Upper lobe of right lung (tissue), 1 donor: ENCODE data around the gene TMEM126B. TPM values are rescaled to one million over a fixed set of nuclear protein-coding genes. Genes with fewer than 3 reads are reported as not detected.

Experiments
- ATAC-seq: fragments of 200-7000 bp; cut with Tn5 transposase; one replicate; pipeline ENCODE4 v1.9.1; 2020; ENCODE audit warnings: mild to moderate bottlenecking, moderate library complexity
- DNase-seq: peaks from one replicate; pipeline ENCODE4 v3.0.0-alpha.2; 2020
- H3K27ac ChIP-seq: fragments of 200-600 bp; one replicate; pipeline ENCODE4 v1.8.0; 2022
- H3K27me3 ChIP-seq: fragments of 200-600 bp; one replicate; pipeline ENCODE4 v1.8.0; 2022; ENCODE audit warnings: mild to moderate bottlenecking
- H3K36me3 ChIP-seq: fragments of 200-600 bp; one replicate; pipeline ENCODE4 v1.8.0; 2022
- H3K4me1 ChIP-seq: fragments of 200-600 bp; one replicate; pipeline ENCODE4 v1.8.0; 2022
- H3K4me3 ChIP-seq: fragments of 200-600 bp; one replicate; pipeline ENCODE4 v1.8.0; 2022; ENCODE audit warnings: mild to moderate bottlenecking
- H3K9me3 ChIP-seq: fragments of 200-600 bp; one replicate; pipeline ENCODE4 v1.8.0; 2022
- CTCF ChIP-seq: fragments of 200-600 bp; IDR thresholded peaks from one replicate; pipeline ENCODE4 v1.8.0; 2022; ENCODE audit warnings: antibody characterized with exemption
- intact Hi-C: fragments of 100-400 bp; cut with DNase I; formaldehyde crosslinking; loops from one replicate; pipeline ENCODE4 v1.11.0; 2022
- total RNA-seq: library from RNA; stranded (reverse); fragmentation: NEBNext Ultra II Directional; extraction: Animal tissue kit (Norgen Biotek cat#: 25700); gene quantifications from one replicate; pipeline ENCODE4 v1.2.1, GENCODE V29; 2021
- donor health status: DM: no; HTN: yes; CAD: no; lungs with severe emphysema.

The TMEM126B gene
- total RNA-seq, 1 donor from 2014 or later = 45.2 TPM

- peaks cover 45% of the 10 kb centered on the region for H3K36me3 ChIP-seq
- intact Hi-C loops = no loop called here
- no peak for TF ChIP-seq CTCF
- no peaks in the 10 kb centered on the region for H3K27me3 ChIP-seq
- H3K4me1 ChIP-seq = peaks cover 40% of the 10 kb centered on the region
- H3K9me3 ChIP-seq = no peaks in the 10 kb centered on the region
- ATAC-seq (no peak), DNase-seq (no peak)
- peak overlapping the region; percentile 94 for H3K4me3 ChIP-seq
- H3K27ac ChIP-seq = peak overlapping the region; percentile 98
These were observed 34.8 kb downstream of the TMEM126B start for GRCh38 chr11:85663080-85663752.

- Histone ChIP-seq H3K4me1 (peaks cover 37% of the 10 kb centered on the region), H3K9me3 (no peaks in the 10 kb centered on the region), H3K27me3 (no peaks in the 10 kb centered on the region), H3K27ac (peak overlapping the region; percentile 98), H3K4me3 (peak overlapping the region; percentile 94), H3K36me3 (peaks cover 37% of the 10 kb centered on the region)
- peak; percentile 60 for TF ChIP-seq CTCF
- ATAC-seq = peak; percentile 87
- intact Hi-C loops = no loop called here
- peak; percentile 92 for DNase-seq
These were observed 35.6 kb downstream of the TMEM126B start for GRCh38 chr11:85663753-85664614.

GRCh38 chr11:85664615-85665481 is 36.5 kb downstream of the TMEM126B start, which contains the start of gene CREBZF:
TSS of gene CREBZF (minus strand) at chr11:85665129. CDS start at chr11:85664875, 254 bp downstream.
- intact Hi-C loops = no loop called here
- no peaks in the 10 kb centered on the region for H3K27me3 ChIP-seq
- no peak for TF ChIP-seq CTCF
- DNase-seq (peak; percentile 96), ATAC-seq (peak; percentile 96)
- peaks cover 29% of the 10 kb centered on the region for H3K36me3 ChIP-seq
- peak within 1 kb of the TSS; percentile 98 for H3K27ac ChIP-seq
- H3K9me3 ChIP-seq = no peaks in the 10 kb centered on the region
- H3K4me3 ChIP-seq = peak within 1 kb of the TSS; percentile 94
- peaks cover 29% of the 10 kb centered on the region for H3K4me1 ChIP-seq

GRCh38 chr11:85665733-85666132 is 37.3 kb downstream of the TMEM126B start:
- no peak overlapping the region for H3K27ac ChIP-seq
- TF ChIP-seq CTCF = no peak
- intact Hi-C loops = no loop called here
- ATAC-seq (no peak), DNase-seq (no peak)
- H3K36me3 ChIP-seq = peaks cover 20% of the 10 kb centered on the region
- no peaks in the 10 kb centered on the region for H3K9me3 ChIP-seq
- no peaks in the 10 kb centered on the region for H3K27me3 ChIP-seq
- peaks cover 22% of the 10 kb centered on the region for H3K4me1 ChIP-seq
- no peak overlapping the region for H3K4me3 ChIP-seq

GRCh38 chr11:85666687-85667086 is 38.3 kb downstream of the TMEM126B start:
- no peak for ATAC-seq
- Histone ChIP-seq H3K4me1 (peaks cover 13% of the 10 kb centered on the region), H3K4me3 (no peak overlapping the region), H3K27ac (no peak overlapping the region), H3K9me3 (no peaks in the 10 kb centered on the region), H3K36me3 (peaks cover 13% of the 10 kb centered on the region), H3K27me3 (no peaks in the 10 kb centered on the region)
- intact Hi-C loops = no loop called here
- DNase-seq = no peak
- TF ChIP-seq CTCF = no peak
